HCT116 (cell line): ENCODE data around the gene ZNF134. TPM values are rescaled to one million over a fixed set of nuclear protein-coding genes. Genes with fewer than 3 reads are reported as not detected.

Source experiments
- ATAC-seq: fragments of 200-7000 bp; cut with Tn5 transposase; 2 replicates; pipeline ENCODE4 v1.9.1; 2020; ENCODE audit warnings: mild to moderate bottlenecking, moderate library complexity
- BruUV-seq: library from RNA; stranded (reverse); fragments of 400-500 nt; replicated peaks from 2 replicates; lab custom pipeline; 2021; lab: Mats Ljungman, UMichigan
- CTCF ChIA-PET: fragments of 300-600 bp; sonication (Branson Sonifier 250); formaldehyde crosslinking; loops from one replicate; lab custom pipeline; 2021; ENCODE audit warnings: antibody characterized with exemption; lab: Charles Lee
- POLR2A ChIA-PET: fragments of 300-600, 350-600 bp; sonication (Branson Sonifier 250); formaldehyde crosslinking; loops from one replicate; lab custom pipeline; 2021; ENCODE audit warnings: antibody characterized with exemption; lab: Charles Lee
- RAD21 ChIA-PET, 2 experiments: fragments of 300-600 bp; sonication (Branson Sonifier 250); formaldehyde crosslinking; loops; one replicate each; lab custom pipeline; 2023; ENCODE audit warnings: low total read pairs in 2 of 2; ENCODE audit not compliant: uncharacterized antibody in 2 of 2, unreplicated experiment in 2 of 2, low non-redundant PET in 1 of 2; lab: Charles Lee
- DNase-seq: peaks from one replicate; pipeline ENCODE4 v3.0.0-alpha.2; 2010; ENCODE audit warnings: low read depth, low spot score
- H2AFZ ChIP-seq: fragments of 200-600 bp; shearing (Covaris generic), sonication (generic); 2 replicates; pipeline ENCODE4 v1.6.1; 2017; ENCODE audit warnings: low read depth, mixed run types, mixed read lengths, antibody characterized with exemption, low read length; ENCODE audit not compliant: poor library complexity, severe bottlenecking
- H3K27ac ChIP-seq: 2 replicates; pipeline ENCODE4 v1.5.1; 2012; ENCODE audit warnings: low read depth, low read length
- H3K27me3 ChIP-seq: fragments of 200-600 bp; sonication (generic); 2 replicates; pipeline ENCODE4 v1.6.1; 2016; ENCODE audit warnings: mixed run types, low read length, mixed read lengths; ENCODE audit not compliant: insufficient read depth
- H3K36me3 ChIP-seq, 2 experiments: fragments of 200-500 bp in 1 of 2; fragments of 200-600 bp in 1 of 2; sonication (Bioruptor generic) in 1 of 2; sonication (generic) in 1 of 2; 2 replicates each; pipeline versions ENCODE4 v1.5.1 to v1.6.1; 2014 to 2016; ENCODE audit warnings: low read length in 2 of 2, inconsistent platforms in 1 of 2, mixed read lengths in 1 of 2, mixed run types in 1 of 2; ENCODE audit not compliant: insufficient read depth in 2 of 2, control insufficient read depth in 1 of 2
- H3K4me1 ChIP-seq, 2 experiments: fragments of 200-600 bp in 1 of 2; sonication (generic) in 1 of 2; 2 replicates each; pipeline versions ENCODE4 v1.5.1 to v1.6.1; 2012 to 2017; ENCODE audit warnings: low read length in 2 of 2, inconsistent platforms in 1 of 2, mild to moderate bottlenecking in 1 of 2, mixed read lengths in 1 of 2, mixed run types in 1 of 2, moderate library complexity in 1 of 2; ENCODE audit not compliant: insufficient read depth in 2 of 2, control insufficient read depth in 1 of 2
- H3K4me2 ChIP-seq: fragments of 200-600 bp; sonication (generic); 2 replicates; pipeline ENCODE4 v1.6.1; 2017; ENCODE audit warnings: mixed run types, low read length, mixed read lengths
- H3K4me3 ChIP-seq, 2 experiments: fragments of 200-600 bp in 1 of 2; sonication (generic) in 1 of 2; replicated peaks in 1 of 2; 2 replicates each; pipeline ENCODE4 v1.5.1; 2011 to 2016; ENCODE audit warnings: low read length in 2 of 2, control low read depth in 1 of 2, low read depth in 1 of 2, mild to moderate bottlenecking in 1 of 2, mixed read lengths in 1 of 2, mixed run types in 1 of 2
- H3K79me2 ChIP-seq: fragments of 200-600 bp; sonication (generic); 2 replicates; pipeline ENCODE4 v1.6.1; 2017; ENCODE audit warnings: mild to moderate bottlenecking, mixed run types, low read length, moderate library complexity, mixed read lengths; ENCODE audit not compliant: insufficient read depth
- H3K9ac ChIP-seq: fragments of 200-600 bp; sonication (generic); 2 replicates; pipeline ENCODE4 v1.6.1; 2016; ENCODE audit warnings: low read length, mixed read lengths
- H3K9me2 ChIP-seq: fragments of 200-600 bp; sonication (generic), shearing (Covaris generic); 2 replicates; pipeline ENCODE4 v1.6.1; 2017; ENCODE audit warnings: mixed run types, mild to moderate bottlenecking, moderate library complexity; ENCODE audit not compliant: insufficient read depth
- H3K9me3 ChIP-seq, 2 experiments: fragments of 200-500 bp in 1 of 2; fragments of 200-600 bp in 1 of 2; sonication (Bioruptor generic) in 1 of 2; sonication (generic) in 1 of 2; 2 replicates each; pipeline ENCODE4 v1.6.1; 2014 to 2017; ENCODE audit warnings: low read length in 2 of 2, mixed read lengths in 2 of 2, inconsistent platforms in 1 of 2, low read depth in 1 of 2, mild to moderate bottlenecking in 1 of 2, mixed run types in 1 of 2, moderate library complexity in 1 of 2; ENCODE audit not compliant: control insufficient read depth in 1 of 2, insufficient read depth in 1 of 2
- H4K20me1 ChIP-seq: fragments of 200-600 bp; sonication (generic), shearing (Covaris generic); 2 replicates; pipeline ENCODE4 v1.6.1; 2017; ENCODE audit warnings: mixed run types, mild to moderate bottlenecking, moderate library complexity; ENCODE audit not compliant: insufficient read depth
- CBX3 ChIP-seq: IDR thresholded peaks from 2 replicates; pipeline ENCODE4 v1.6.1; 2012; ENCODE audit warnings: low read depth
- CEBPB ChIP-seq: IDR thresholded peaks from 2 replicates; pipeline ENCODE4 v1.6.1; 2012; ENCODE audit warnings: low read depth
- EGR1 ChIP-seq: IDR thresholded peaks from 2 replicates; pipeline ENCODE4 v1.6.1; 2012; ENCODE audit warnings: low read depth
- EZH2phosphoT487 ChIP-seq: fragments of 200-600 bp; IDR thresholded peaks from 2 replicates; pipeline ENCODE4 v1.6.1; 2018; ENCODE audit warnings: antibody characterized with exemption, borderline replicate concordance
- JUND ChIP-seq: IDR thresholded peaks from 2 replicates; pipeline ENCODE4 v1.6.1; 2012
- POLR2A ChIP-seq: IDR thresholded peaks from 2 replicates; pipeline ENCODE4 v1.7.0; 2011; ENCODE audit warnings: borderline replicate concordance; ENCODE audit not compliant: insufficient read depth, insufficient read length; ENCODE audit errors: extremely low read depth
- POLR2AphosphoS5 ChIP-seq: IDR thresholded peaks from 2 replicates; pipeline ENCODE4 v1.6.1; 2011; ENCODE audit warnings: mild to moderate bottlenecking, low read depth, low read length, moderate library complexity
- SIN3A ChIP-seq: IDR thresholded peaks from 2 replicates; pipeline ENCODE4 v1.6.1; 2012; ENCODE audit warnings: low read depth
- SP1 ChIP-seq: IDR thresholded peaks from 2 replicates; pipeline ENCODE4 v1.6.1; 2012; ENCODE audit warnings: low read depth
- SRF ChIP-seq: IDR thresholded peaks from 2 replicates; pipeline ENCODE4 v1.6.1; 2012; ENCODE audit warnings: low read depth
- TCF7L2 ChIP-seq: IDR thresholded peaks from 2 replicates; pipeline ENCODE4 v1.7.0; 2011; ENCODE audit warnings: borderline replicate concordance, inconsistent platforms; ENCODE audit not compliant: insufficient read depth, insufficient read length; ENCODE audit errors: extremely low read depth
- YY1 ChIP-seq: IDR thresholded peaks from 2 replicates; pipeline ENCODE4 v1.6.1; 2011; ENCODE audit warnings: low read length, low read depth, moderate library complexity, mild to moderate bottlenecking; ENCODE audit not compliant: insufficient replicate concordance; ENCODE audit errors: extremely low read depth
- ZFX ChIP-seq: fragments of 450-650 bp; IDR thresholded peaks from 2 replicates; pipeline ENCODE4 v1.6.1; 2017
- ZNF274 ChIP-seq: fragments of 200-500 bp; sonication (Bioruptor generic); IDR thresholded peaks from 2 replicates; pipeline ENCODE4 v1.6.1; 2014; ENCODE audit warnings: mild to moderate bottlenecking, low read depth, low read length, inconsistent platforms
- intact Hi-C: fragments of 100-400 bp; cut with micrococcal nuclease; formaldehyde crosslinking; loops from 2 replicates; pipeline ENCODE4 v1.10.0; 2022
- total RNA-seq: library from RNA; stranded (reverse); gene quantifications from one replicate; pipeline ENCODE4 v1.2.1, GENCODE V29; 2021; ENCODE audit not compliant: unreplicated experiment
- TF ChIP-seq, protein P1 (sequence below), 3 experiments: fragments of 200-600 bp in 1 of 3; sonication (generic) in 1 of 3; IDR thresholded peaks in 2 of 3; conservative IDR thresholded peaks in 1 of 3; 2 replicates each; pipeline ENCODE4 v1.5.1; 2012 to 2017; ENCODE audit warnings: low read depth in 2 of 3, low read length in 2 of 3, antibody characterized with exemption in 1 of 3, borderline replicate concordance in 1 of 3, control low read depth in 1 of 3, mild to moderate bottlenecking in 1 of 3, mixed read lengths in 1 of 3, mixed run types in 1 of 3, moderate library complexity in 1 of 3; ENCODE audit not compliant: insufficient read depth in 1 of 3
- TF ChIP-seq, protein P2 (sequence below): IDR thresholded peaks from 2 replicates; pipeline ENCODE4 v1.6.1; 2012; ENCODE audit warnings: low read depth
- TF ChIP-seq, protein P3 (sequence below): IDR thresholded peaks from 2 replicates; pipeline ENCODE4 v1.6.1; 2012

Gene ZNF134
- total RNA-seq, 1 experiment from 2014 or later: 8.4 TPM

DNA sequence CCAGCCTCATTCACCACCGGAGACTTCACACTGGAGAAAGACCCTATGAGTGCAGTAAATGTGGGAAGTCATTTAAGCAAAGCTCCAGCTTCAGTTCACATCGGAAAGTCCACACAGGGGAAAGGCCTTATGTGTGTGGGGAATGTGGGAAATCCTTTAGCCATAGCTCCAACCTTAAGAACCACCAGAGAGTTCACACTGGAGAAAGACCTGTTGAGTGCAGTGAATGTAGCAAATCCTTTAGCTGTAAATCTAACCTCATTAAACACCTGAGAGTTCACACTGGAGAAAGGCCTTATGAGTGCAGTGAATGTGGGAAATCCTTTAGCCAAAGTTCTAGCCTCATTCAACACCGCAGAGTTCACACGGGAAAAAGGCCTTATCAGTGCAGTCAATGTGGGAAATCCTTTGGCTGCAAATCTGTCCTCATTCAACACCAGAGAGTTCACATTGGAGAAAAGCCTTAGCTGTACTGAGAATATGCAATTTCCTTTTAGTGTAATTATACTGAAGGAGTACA lies 27.7 kb downstream of the ZNF134 start:
- Histone ChIP-seq H2AFZ (no peak overlapping the region), H3K79me2 (no peaks in the 10 kb centered on the region), H3K9ac (no peak overlapping the region), H3K4me2 (no peak overlapping the region), H3K27me3 (no peaks in the 10 kb centered on the region), H3K4me3 (no peak overlapping the region), H4K20me1 (no peaks in the 10 kb centered on the region), H3K27ac (no peak overlapping the region), H3K9me3 (peaks cover 24 to 32% of the 10 kb centered on the region in 2 experiments; a peak in 3 of 4 replicates), H3K36me3 (peaks cover 15 to 23% of the 10 kb centered on the region in 2 experiments), H3K9me2 (no peaks in the 10 kb centered on the region), H3K4me1 (no peaks in the 10 kb centered on the region)
- no TSS peak for BruUV-seq
- RAD21 ChIA-PET: no interaction called here
- no peak for DNase-seq
- no peak for ATAC-seq
- CTCF ChIA-PET: no interaction called here
- intact Hi-C loops: no loop called here
- TF ChIP-seq SRF (no peak), ZFX (no peak), POLR2AphosphoS5 (no peak), SP1 (no peak), EGR1 (no peak), SIN3A (no peak), POLR2A (no peak), CBX3 (no peak), ZNF274 (no peak), JUND (no peak), CEBPB (no peak), TCF7L2 (no peak), EZH2phosphoT487 (no peak), YY1 (no peak)
- TF ChIP-seq, protein P1, sequence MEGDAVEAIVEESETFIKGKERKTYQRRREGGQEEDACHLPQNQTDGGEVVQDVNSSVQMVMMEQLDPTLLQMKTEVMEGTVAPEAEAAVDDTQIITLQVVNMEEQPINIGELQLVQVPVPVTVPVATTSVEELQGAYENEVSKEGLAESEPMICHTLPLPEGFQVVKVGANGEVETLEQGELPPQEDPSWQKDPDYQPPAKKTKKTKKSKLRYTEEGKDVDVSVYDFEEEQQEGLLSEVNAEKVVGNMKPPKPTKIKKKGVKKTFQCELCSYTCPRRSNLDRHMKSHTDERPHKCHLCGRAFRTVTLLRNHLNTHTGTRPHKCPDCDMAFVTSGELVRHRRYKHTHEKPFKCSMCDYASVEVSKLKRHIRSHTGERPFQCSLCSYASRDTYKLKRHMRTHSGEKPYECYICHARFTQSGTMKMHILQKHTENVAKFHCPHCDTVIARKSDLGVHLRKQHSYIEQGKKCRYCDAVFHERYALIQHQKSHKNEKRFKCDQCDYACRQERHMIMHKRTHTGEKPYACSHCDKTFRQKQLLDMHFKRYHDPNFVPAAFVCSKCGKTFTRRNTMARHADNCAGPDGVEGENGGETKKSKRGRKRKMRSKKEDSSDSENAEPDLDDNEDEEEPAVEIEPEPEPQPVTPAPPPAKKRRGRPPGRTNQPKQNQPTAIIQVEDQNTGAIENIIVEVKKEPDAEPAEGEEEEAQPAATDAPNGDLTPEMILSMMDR (IDR thresholded peaks at IDR 0.05 in 2 of 3, conservative IDR thresholded peaks at IDR 0.05 in 1 of 3; ENCODE audit: borderline replicate concordance in 1 of 3, insufficient read depth in 1 of 3, low read depth in 2 of 3, low read length in 2 of 3): no peak
- TF ChIP-seq, protein P2, sequence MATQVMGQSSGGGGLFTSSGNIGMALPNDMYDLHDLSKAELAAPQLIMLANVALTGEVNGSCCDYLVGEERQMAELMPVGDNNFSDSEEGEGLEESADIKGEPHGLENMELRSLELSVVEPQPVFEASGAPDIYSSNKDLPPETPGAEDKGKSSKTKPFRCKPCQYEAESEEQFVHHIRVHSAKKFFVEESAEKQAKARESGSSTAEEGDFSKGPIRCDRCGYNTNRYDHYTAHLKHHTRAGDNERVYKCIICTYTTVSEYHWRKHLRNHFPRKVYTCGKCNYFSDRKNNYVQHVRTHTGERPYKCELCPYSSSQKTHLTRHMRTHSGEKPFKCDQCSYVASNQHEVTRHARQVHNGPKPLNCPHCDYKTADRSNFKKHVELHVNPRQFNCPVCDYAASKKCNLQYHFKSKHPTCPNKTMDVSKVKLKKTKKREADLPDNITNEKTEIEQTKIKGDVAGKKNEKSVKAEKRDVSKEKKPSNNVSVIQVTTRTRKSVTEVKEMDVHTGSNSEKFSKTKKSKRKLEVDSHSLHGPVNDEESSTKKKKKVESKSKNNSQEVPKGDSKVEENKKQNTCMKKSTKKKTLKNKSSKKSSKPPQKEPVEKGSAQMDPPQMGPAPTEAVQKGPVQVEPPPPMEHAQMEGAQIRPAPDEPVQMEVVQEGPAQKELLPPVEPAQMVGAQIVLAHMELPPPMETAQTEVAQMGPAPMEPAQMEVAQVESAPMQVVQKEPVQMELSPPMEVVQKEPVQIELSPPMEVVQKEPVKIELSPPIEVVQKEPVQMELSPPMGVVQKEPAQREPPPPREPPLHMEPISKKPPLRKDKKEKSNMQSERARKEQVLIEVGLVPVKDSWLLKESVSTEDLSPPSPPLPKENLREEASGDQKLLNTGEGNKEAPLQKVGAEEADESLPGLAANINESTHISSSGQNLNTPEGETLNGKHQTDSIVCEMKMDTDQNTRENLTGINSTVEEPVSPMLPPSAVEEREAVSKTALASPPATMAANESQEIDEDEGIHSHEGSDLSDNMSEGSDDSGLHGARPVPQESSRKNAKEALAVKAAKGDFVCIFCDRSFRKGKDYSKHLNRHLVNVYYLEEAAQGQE: no peak
- TF ChIP-seq, protein P3, sequence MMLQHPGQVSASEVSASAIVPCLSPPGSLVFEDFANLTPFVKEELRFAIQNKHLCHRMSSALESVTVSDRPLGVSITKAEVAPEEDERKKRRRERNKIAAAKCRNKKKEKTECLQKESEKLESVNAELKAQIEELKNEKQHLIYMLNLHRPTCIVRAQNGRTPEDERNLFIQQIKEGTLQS: no peak
- POLR2A ChIA-PET: no interaction called here
